ENCODE results near the gene DYSF.

DNA sequence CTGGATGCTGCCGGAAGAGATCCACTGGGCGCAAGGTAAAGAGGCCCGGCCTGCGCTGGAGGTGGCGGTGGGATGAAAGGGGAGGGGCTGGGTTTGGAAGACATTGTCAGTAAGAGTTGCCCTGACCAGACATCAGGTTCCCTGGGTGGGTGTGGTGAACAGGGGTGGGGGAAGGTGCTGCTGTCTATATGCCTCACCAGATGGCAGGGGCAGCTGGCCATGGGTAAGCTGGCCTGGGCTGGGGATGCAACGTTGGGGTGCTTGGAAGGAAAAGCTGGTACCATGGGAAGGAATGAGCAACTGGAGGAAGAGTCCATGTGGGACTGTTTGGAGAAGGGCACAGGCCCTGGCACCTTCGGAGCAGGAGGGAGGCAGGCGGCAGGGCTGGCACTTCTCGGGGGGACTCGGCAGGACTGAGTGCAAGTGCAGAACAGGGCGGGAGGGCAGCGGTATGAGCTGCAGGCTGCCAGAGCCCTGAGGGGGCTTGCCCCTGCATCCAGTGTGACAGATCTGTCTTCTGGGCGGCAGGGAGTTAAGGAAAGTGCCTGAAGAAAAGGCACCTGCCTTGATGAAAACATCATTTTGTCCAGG is 146.4 kb downstream of the DYSF start:
- TF ChIP-seq, protein P1, sequence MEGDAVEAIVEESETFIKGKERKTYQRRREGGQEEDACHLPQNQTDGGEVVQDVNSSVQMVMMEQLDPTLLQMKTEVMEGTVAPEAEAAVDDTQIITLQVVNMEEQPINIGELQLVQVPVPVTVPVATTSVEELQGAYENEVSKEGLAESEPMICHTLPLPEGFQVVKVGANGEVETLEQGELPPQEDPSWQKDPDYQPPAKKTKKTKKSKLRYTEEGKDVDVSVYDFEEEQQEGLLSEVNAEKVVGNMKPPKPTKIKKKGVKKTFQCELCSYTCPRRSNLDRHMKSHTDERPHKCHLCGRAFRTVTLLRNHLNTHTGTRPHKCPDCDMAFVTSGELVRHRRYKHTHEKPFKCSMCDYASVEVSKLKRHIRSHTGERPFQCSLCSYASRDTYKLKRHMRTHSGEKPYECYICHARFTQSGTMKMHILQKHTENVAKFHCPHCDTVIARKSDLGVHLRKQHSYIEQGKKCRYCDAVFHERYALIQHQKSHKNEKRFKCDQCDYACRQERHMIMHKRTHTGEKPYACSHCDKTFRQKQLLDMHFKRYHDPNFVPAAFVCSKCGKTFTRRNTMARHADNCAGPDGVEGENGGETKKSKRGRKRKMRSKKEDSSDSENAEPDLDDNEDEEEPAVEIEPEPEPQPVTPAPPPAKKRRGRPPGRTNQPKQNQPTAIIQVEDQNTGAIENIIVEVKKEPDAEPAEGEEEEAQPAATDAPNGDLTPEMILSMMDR (conservative IDR thresholded peaks at IDR 0.05; ENCODE audit: low read length) = no peak
- TF ChIP-seq EZH2phosphoT487 (IDR thresholded peaks at IDR 0.05; ENCODE audit: borderline replicate concordance, low read depth, low read length) = no peak
